Ishikawa (cell line): Measurements from ENCODE around the gene GTF2A1.

ENCODE experiments used
- CREB1 ChIP-seq: IDR thresholded peaks from 2 replicates; pipeline ENCODE4 v1.6.1; 2012; ENCODE audit warnings: low read depth
- EGR1 ChIP-seq: IDR thresholded peaks from 2 replicates; pipeline ENCODE4 v1.6.1; 2012
- MAX ChIP-seq: IDR thresholded peaks from 2 replicates; pipeline ENCODE4 v1.6.1; 2012
- RAD21 ChIP-seq: IDR thresholded peaks from 2 replicates; pipeline ENCODE4 v1.6.1; 2012; ENCODE audit warnings: low read depth

- TF ChIP-seq MAX (no peak), RAD21 (no peak), CREB1 (no peak), EGR1 (no peak)
These were observed 54.6 kb downstream of the GTF2A1 start for GRCh38 chr14:81166121-81166520.
